Measurements from ENCODE around the gene YIPF5.

GRCh38 chr5:144177548-144177947 is 7.1 kb upstream of the YIPF5 start:
- no peak for TF ChIP-seq CTCF (IDR thresholded peaks at IDR 0.05; ENCODE audit: low read depth, low read length)
- no peak for TF ChIP-seq POLR2A (IDR thresholded peaks at IDR 0.05; ENCODE audit: extremely low read depth, insufficient read length)

Measured in NB4 (cell line).